ENCODE data around the gene HIVEP1.

Gene HIVEP1

GRCh38 chr6:12136905-12137304 lies 124.8 kb downstream of the HIVEP1 start:
- Histone ChIP-seq H3K4me3 (no peak overlapping the region), H3K27ac (no peak overlapping the region; the same call in 1 of the 2 replicates), H3K36me3 (ENCODE audit: insufficient read depth, low read length) (peaks cover 16% of the 10 kb centered on the region; the same call in 1 of the 2 replicates), H3K9me3 (ENCODE audit: low read depth, low read length) (no peaks in the 10 kb centered on the region), H3K9ac (ENCODE audit: insufficient read length) (no peak overlapping the region)
- TF ChIP-seq EZH2 (IDR thresholded peaks at IDR 0.05), result no peak
- TF ChIP-seq POLR2AphosphoS5 (IDR thresholded peaks at IDR 0.05; ENCODE audit: borderline replicate concordance, low read depth, low read length), result no peak
- no peak for TF ChIP-seq FOXP2 (optimal IDR thresholded peaks at IDR 0.05; ENCODE audit: control extremely low read depth, extremely low read length, insufficient read depth)
- DNase-seq (ENCODE audit: low read depth, low spot score), result no peak

GRCh38 chr6:12137480-12137879 lies 125.4 kb downstream of the HIVEP1 start:
- H3K27ac ChIP-seq, result peak overlapping the region; percentile 13; the same call in 1 of the 2 replicates
- H3K4me3 ChIP-seq, result no peak overlapping the region
- peak; percentile 39 for DNase-seq (ENCODE audit: low read depth, low spot score)
- no peaks in the 10 kb centered on the region for H3K9me3 ChIP-seq (ENCODE audit: low read depth, low read length)
- no peak overlapping the region for H3K9ac ChIP-seq (ENCODE audit: insufficient read length)
- peaks cover 16% of the 10 kb centered on the region; the same call in 1 of the 2 replicates for H3K36me3 ChIP-seq (ENCODE audit: insufficient read depth, low read length)
- no peak for TF ChIP-seq POLR2AphosphoS5 (IDR thresholded peaks at IDR 0.05; ENCODE audit: borderline replicate concordance, low read depth, low read length)
- no peak for TF ChIP-seq FOXP2 (optimal IDR thresholded peaks at IDR 0.05; ENCODE audit: control extremely low read depth, extremely low read length, insufficient read depth)
- no peak for TF ChIP-seq EZH2 (IDR thresholded peaks at IDR 0.05)

GRCh38 chr6:12138381-12138780 lies 126.3 kb downstream of the HIVEP1 start:
- H3K27ac ChIP-seq, result no peak overlapping the region
- TF ChIP-seq EZH2 (IDR thresholded peaks at IDR 0.05) (no peak), POLR2AphosphoS5 (IDR thresholded peaks at IDR 0.05; ENCODE audit: borderline replicate concordance, low read depth, low read length) (no peak), FOXP2 (optimal IDR thresholded peaks at IDR 0.05; ENCODE audit: control extremely low read depth, extremely low read length, insufficient read depth) (no peak)
- H3K9me3 ChIP-seq (ENCODE audit: low read depth, low read length), result no peaks in the 10 kb centered on the region
- DNase-seq (ENCODE audit: low read depth, low spot score), result no peak
- no peak overlapping the region for H3K4me3 ChIP-seq
- no peak overlapping the region for H3K9ac ChIP-seq (ENCODE audit: insufficient read length)
- peaks cover 16% of the 10 kb centered on the region; the same call in 1 of the 2 replicates for H3K36me3 ChIP-seq (ENCODE audit: insufficient read depth, low read length)

- no peak for DNase-seq (ENCODE audit: low read depth, low spot score)
- TF ChIP-seq POLR2AphosphoS5 (IDR thresholded peaks at IDR 0.05; ENCODE audit: borderline replicate concordance, low read depth, low read length), result no peak
- TF ChIP-seq EZH2 (IDR thresholded peaks at IDR 0.05), result no peak
- no peak for TF ChIP-seq FOXP2 (optimal IDR thresholded peaks at IDR 0.05; ENCODE audit: control extremely low read depth, extremely low read length, insufficient read depth)
- no peaks in the 10 kb centered on the region for H3K9me3 ChIP-seq (ENCODE audit: low read depth, low read length)
Observed at GRCh38 chr6:12138936-12139335, 126.8 kb downstream of the HIVEP1 start.

GRCh38 chr6:12147557-12148316 lies 135.6 kb downstream of the HIVEP1 start:
- TF ChIP-seq EZH2 (IDR thresholded peaks at IDR 0.05), result no peak
- TF ChIP-seq POLR2AphosphoS5 (IDR thresholded peaks at IDR 0.05; ENCODE audit: borderline replicate concordance, low read depth, low read length), result no peak
- no peak for TF ChIP-seq FOXP2 (optimal IDR thresholded peaks at IDR 0.05; ENCODE audit: control extremely low read depth, extremely low read length, insufficient read depth)
- Histone ChIP-seq H3K27ac (no peak overlapping the region), H3K9ac (ENCODE audit: insufficient read length) (no peak overlapping the region)

More at GRCh38 chr6:12138936-12139335, 126.8 kb downstream of the HIVEP1 start:
- Histone ChIP-seq H3K9ac (ENCODE audit: insufficient read length) (no peak overlapping the region), H3K36me3 (ENCODE audit: insufficient read depth, low read length) (peaks cover 16% of the 10 kb centered on the region; the same call in 1 of the 2 replicates), H3K27ac (no peak overlapping the region), H3K4me3 (no peak overlapping the region)

GRCh38 chr6:12148317-12148801 lies 136.2 kb downstream of the HIVEP1 start:
- Histone ChIP-seq H3K36me3 (ENCODE audit: insufficient read depth, low read length) (no peaks in the 10 kb centered on the region), H3K27ac (no peak overlapping the region), H3K9me3 (ENCODE audit: low read depth, low read length) (no peaks in the 10 kb centered on the region), H3K9ac (ENCODE audit: insufficient read length) (no peak overlapping the region), H3K4me3 (no peak overlapping the region)
- TF ChIP-seq EZH2 (IDR thresholded peaks at IDR 0.05), result no peak
- TF ChIP-seq POLR2AphosphoS5 (IDR thresholded peaks at IDR 0.05; ENCODE audit: borderline replicate concordance, low read depth, low read length), result no peak
- no peak for TF ChIP-seq FOXP2 (optimal IDR thresholded peaks at IDR 0.05; ENCODE audit: control extremely low read depth, extremely low read length, insufficient read depth)
- DNase-seq (ENCODE audit: low read depth, low spot score), result no peak

More at GRCh38 chr6:12147557-12148316, 135.6 kb downstream of the HIVEP1 start:
- Histone ChIP-seq H3K4me3 (no peak overlapping the region), H3K9me3 (ENCODE audit: low read depth, low read length) (no peaks in the 10 kb centered on the region), H3K36me3 (ENCODE audit: insufficient read depth, low read length) (no peaks in the 10 kb centered on the region)
- no peak for DNase-seq (ENCODE audit: low read depth, low spot score)

GRCh38 chr6:12148841-12149240 lies 136.7 kb downstream of the HIVEP1 start:
- no peak overlapping the region for H3K27ac ChIP-seq
- H3K9me3 ChIP-seq (ENCODE audit: low read depth, low read length), result no peaks in the 10 kb centered on the region
- TF ChIP-seq EZH2 (IDR thresholded peaks at IDR 0.05) (no peak), POLR2AphosphoS5 (IDR thresholded peaks at IDR 0.05; ENCODE audit: borderline replicate concordance, low read depth, low read length) (no peak), FOXP2 (optimal IDR thresholded peaks at IDR 0.05; ENCODE audit: control extremely low read depth, extremely low read length, insufficient read depth) (no peak)
- no peak for DNase-seq (ENCODE audit: low read depth, low spot score)
- H3K36me3 ChIP-seq (ENCODE audit: insufficient read depth, low read length), result no peaks in the 10 kb centered on the region
- H3K9ac ChIP-seq (ENCODE audit: insufficient read length), result no peak overlapping the region
- H3K4me3 ChIP-seq, result no peak overlapping the region

GRCh38 chr6:12149944-12150510 lies 137.9 kb downstream of the HIVEP1 start:
- H3K9ac ChIP-seq (ENCODE audit: insufficient read length), result no peak overlapping the region
- no peak for TF ChIP-seq POLR2AphosphoS5 (IDR thresholded peaks at IDR 0.05; ENCODE audit: borderline replicate concordance, low read depth, low read length)

More at GRCh38 chr6:12149944-12150510, 137.9 kb downstream of the HIVEP1 start:
- Histone ChIP-seq H3K4me3 (no peak overlapping the region), H3K27ac (no peak overlapping the region), H3K9me3 (ENCODE audit: low read depth, low read length) (no peaks in the 10 kb centered on the region), H3K36me3 (ENCODE audit: insufficient read depth, low read length) (no peaks in the 10 kb centered on the region)
- DNase-seq (ENCODE audit: low read depth, low spot score), result no peak
